ENCODE data around the gene ITGB3BP. TPM values are rescaled to one million over a fixed set of nuclear protein-coding genes. Genes with fewer than 3 reads are reported as not detected.

ITGB3BP gene
- total and polyA plus RNA-seq, 10 donors = 17.5 to 31.4 (median 22.0) TPM

- H3K36me3 ChIP-seq = peaks cover 0 to 40% (median 10%) of the 10 kb centered on the region in 6 donors
- H3K4me1 ChIP-seq = no peaks in the 10 kb centered on the region
- H3K4me3 ChIP-seq = no peak overlapping the region
- H3K27me3 ChIP-seq (replicated peaks in 1 of 7) = no peaks in the 10 kb centered on the region
- TF ChIP-seq POLR2AphosphoS5 (IDR thresholded peaks at IDR 0.05) (no peak), POLR2A (IDR thresholded peaks at IDR 0.05) (no peak), CTCF (IDR thresholded peaks at IDR 0.05 in 8 of 11, conservative IDR thresholded peaks at IDR 0.05 in 3 of 11) (no peak)
- intact Hi-C loops (cut with DNase I; ENCODE audit: low total_unique reads) = no loop called here
- H3K9me3 ChIP-seq = no peaks in the 10 kb centered on the region
- H3K27ac ChIP-seq = no peak overlapping the region
- DNase-seq = no peak
Measured at GRCh38 chr1:63506782-63507181, 16.2 kb downstream of the ITGB3BP start.

GRCh38 chr1:63501256-63501655 lies 21.8 kb downstream of the ITGB3BP start:
- TF ChIP-seq CTCF (IDR thresholded peaks at IDR 0.05 in 8 of 11, conservative IDR thresholded peaks at IDR 0.05 in 3 of 11) (no peak), POLR2A (IDR thresholded peaks at IDR 0.05) (no peak), POLR2AphosphoS5 (IDR thresholded peaks at IDR 0.05) (no peak)
- Histone ChIP-seq H3K4me3 (no peak overlapping the region), H3K27ac (no peak overlapping the region), H3K27me3 (replicated peaks in 1 of 7) (no peaks in the 10 kb centered on the region), H3K36me3 (peaks cover 0 to 5% (median under 1%) of the 10 kb centered on the region in 6 donors), H3K4me1 (no peaks in the 10 kb centered on the region), H3K9me3 (no peaks in the 10 kb centered on the region)
- DNase-seq = no peak
- intact Hi-C loops (cut with DNase I; ENCODE audit: low total_unique reads) = no loop called here
- WGBS, 5 donors = 92 to 98% (median 95%) methylated on average over 3 of the region's 3 CpGs

GRCh38 chr1:63498106-63498505 lies 24.9 kb downstream of the ITGB3BP start:
- H3K4me1 ChIP-seq = no peaks in the 10 kb centered on the region
- H3K4me3 ChIP-seq = no peak overlapping the region
- DNase-seq = no peak
- H3K27me3 ChIP-seq (replicated peaks in 1 of 7) = no peaks in the 10 kb centered on the region
- H3K27ac ChIP-seq = no peak overlapping the region
- H3K9me3 ChIP-seq = no peaks in the 10 kb centered on the region
- TF ChIP-seq POLR2A (IDR thresholded peaks at IDR 0.05) (no peak), CTCF (IDR thresholded peaks at IDR 0.05 in 8 of 11, conservative IDR thresholded peaks at IDR 0.05 in 3 of 11) (no peak)
- H3K36me3 ChIP-seq = no peaks in the 10 kb centered on the region
- intact Hi-C loops (cut with DNase I; ENCODE audit: low total_unique reads) = no loop called here
- WGBS, 5 donors = 31 to 98% (median 94%) methylated on average over 1 of the region's 1 CpG

GRCh38 chr1:63497577-63497976 lies 25.4 kb downstream of the ITGB3BP start:
- intact Hi-C loops (cut with DNase I; ENCODE audit: low total_unique reads) = no loop called here
- H3K27ac ChIP-seq = no peak overlapping the region
- 87 to 98% (median 91%) methylated on average over 2 of the region's 2 CpGs for WGBS, 5 donors

More at GRCh38 chr1:63497577-63497976, 25.4 kb downstream of the ITGB3BP start:
- H3K4me1 ChIP-seq = no peaks in the 10 kb centered on the region
- DNase-seq = no peak
- H3K9me3 ChIP-seq = no peaks in the 10 kb centered on the region
- no peaks in the 10 kb centered on the region for H3K27me3 ChIP-seq (replicated peaks in 1 of 7)
- H3K4me3 ChIP-seq = no peak overlapping the region
- TF ChIP-seq POLR2A (IDR thresholded peaks at IDR 0.05) (no peak), CTCF (IDR thresholded peaks at IDR 0.05 in 8 of 11, conservative IDR thresholded peaks at IDR 0.05 in 3 of 11) (no peak), POLR2AphosphoS5 (IDR thresholded peaks at IDR 0.05) (no peak)
- H3K36me3 ChIP-seq = no peaks in the 10 kb centered on the region

Measured in spleen (tissue), 11 donors.